Activated B cell treated with CpG ODN at 0.5 μM for 24 hours (primary cell): ENCODE data around the gene RSPO3. TPM values are rescaled to one million over a fixed set of nuclear protein-coding genes. Genes with fewer than 3 reads are reported as not detected.

ENCODE experiments used
- ATAC-seq: fragments of 200-7000 bp; cut with Tn5 transposase; one replicate; pipeline ENCODE4 v1.10.0; 2021; ENCODE audit warnings: low read depth, mild to moderate bottlenecking, moderate library complexity
- CTCF ChIA-PET: fragments of 350-600 bp; sonication (Branson Sonifier 250); formaldehyde crosslinking; loops from one replicate; lab custom pipeline; 2021; ENCODE audit warnings: antibody characterized with exemption; lab: Charles Lee
- POLR2A ChIA-PET: fragments of 350-600 bp; sonication (Branson Sonifier 250); formaldehyde crosslinking; loops from one replicate; lab custom pipeline; 2021; ENCODE audit warnings: antibody characterized with exemption; lab: Charles Lee
- DNase-seq: peaks from one replicate; pipeline ENCODE4 v3.0.0; 2022
- H3K27ac Mint-ChIP-seq: one replicate; pipeline ENCODE4 v1.8.0; 2020; ENCODE audit warnings: mixed read lengths
- H3K27me3 Mint-ChIP-seq: one replicate; pipeline ENCODE4 v1.8.0; 2021; ENCODE audit warnings: mixed read lengths
- H3K36me3 Mint-ChIP-seq: one replicate; pipeline ENCODE4 v1.8.0; 2021; ENCODE audit warnings: low read depth, mixed read lengths
- H3K4me1 Mint-ChIP-seq: one replicate; pipeline ENCODE4 v1.8.0; 2021; ENCODE audit warnings: mixed read lengths
- H3K4me3 Mint-ChIP-seq: one replicate; pipeline ENCODE4 v1.8.0; 2020; ENCODE audit warnings: mild to moderate bottlenecking, mixed read lengths
- H3K9me3 Mint-ChIP-seq: one replicate; pipeline ENCODE4 v1.8.0; 2020; ENCODE audit warnings: mixed read lengths
- CTCF ChIP-seq: fragments of 200-600 bp; IDR thresholded peaks from one replicate; pipeline ENCODE4 v1.8.0; 2022; ENCODE audit warnings: antibody characterized with exemption, mild to moderate bottlenecking
- intact Hi-C: fragments of 100-400 bp; cut with micrococcal nuclease; formaldehyde crosslinking; loops from one replicate; pipeline ENCODE4 v1.15.1; 2024
- total RNA-seq: library from RNA; stranded (reverse); gene quantifications from 2 replicates; pipeline ENCODE4 v1.2.3, GENCODE V29; 2022

The RSPO3 gene
- total RNA-seq, 1 donor from 2014 or later, result not detected

GRCh38 chr6:127164036-127164435, 45.6 kb downstream of the RSPO3 start:
- no peak overlapping the region for H3K4me3 Mint-ChIP-seq
- H3K27me3 Mint-ChIP-seq, result peaks cover 3% of the 10 kb centered on the region
- DNase-seq, result no peak
- no peak for TF ChIP-seq CTCF
- ATAC-seq, result no peak
- H3K36me3 Mint-ChIP-seq, result no peaks in the 10 kb centered on the region
- CTCF ChIA-PET, result no interaction called here
- no peaks in the 10 kb centered on the region for H3K4me1 Mint-ChIP-seq
- H3K27ac Mint-ChIP-seq, result no peak overlapping the region
- intact Hi-C loops, result no loop called here
- POLR2A ChIA-PET, result no interaction called here
- no peaks in the 10 kb centered on the region for H3K9me3 Mint-ChIP-seq

- DNase-seq, result no peak
- H3K27me3 Mint-ChIP-seq, result no peaks in the 10 kb centered on the region
- CTCF ChIA-PET, result no interaction called here
- ATAC-seq, result no peak
- no peaks in the 10 kb centered on the region for H3K4me1 Mint-ChIP-seq
- no peak overlapping the region for H3K4me3 Mint-ChIP-seq
- no peaks in the 10 kb centered on the region for H3K36me3 Mint-ChIP-seq
- no peak overlapping the region for H3K27ac Mint-ChIP-seq
- TF ChIP-seq CTCF, result no peak
- POLR2A ChIA-PET, result no interaction called here
- intact Hi-C loops, result no loop called here
- no peaks in the 10 kb centered on the region for H3K9me3 Mint-ChIP-seq
Observed at GRCh38 chr6:127164565-127164964, 46.1 kb downstream of the RSPO3 start.

GRCh38 chr6:127173156-127173940, 54.9 kb downstream of the RSPO3 start:
- ATAC-seq (no peak), DNase-seq (no peak)
- Mint-ChIP-seq H3K27me3 (peaks cover 3% of the 10 kb centered on the region), H3K4me3 (no peak overlapping the region), H3K36me3 (no peaks in the 10 kb centered on the region), H3K27ac (no peak overlapping the region), H3K9me3 (no peaks in the 10 kb centered on the region), H3K4me1 (no peaks in the 10 kb centered on the region)
- ChIA-PET CTCF (no interaction called here), POLR2A (no interaction called here)
- TF ChIP-seq CTCF, result no peak
- intact Hi-C loops, result no loop called here

- Mint-ChIP-seq H3K4me3 (no peak overlapping the region), H3K27me3 (peaks cover 3% of the 10 kb centered on the region), H3K27ac (no peak overlapping the region), H3K9me3 (no peaks in the 10 kb centered on the region), H3K36me3 (no peaks in the 10 kb centered on the region), H3K4me1 (no peaks in the 10 kb centered on the region)
- no peak for DNase-seq
- TF ChIP-seq CTCF, result no peak
- no peak for ATAC-seq
- intact Hi-C loops, result no loop called here
- POLR2A ChIA-PET, result no interaction called here
- CTCF ChIA-PET, result no interaction called here
Observed at GRCh38 chr6:127176146-127176545, 57.7 kb downstream of the RSPO3 start.

- Mint-ChIP-seq H3K36me3 (no peaks in the 10 kb centered on the region), H3K4me3 (no peak overlapping the region), H3K27ac (no peak overlapping the region), H3K4me1 (no peaks in the 10 kb centered on the region), H3K9me3 (no peaks in the 10 kb centered on the region), H3K27me3 (peaks cover 3% of the 10 kb centered on the region)
- intact Hi-C loops, result no loop called here
- no peak for TF ChIP-seq CTCF
- POLR2A ChIA-PET, result no interaction called here
- no peak for ATAC-seq
- DNase-seq, result no peak
- CTCF ChIA-PET, result no interaction called here
Observed at GRCh38 chr6:127177030-127177922, 58.8 kb downstream of the RSPO3 start.
